Body of pancreas (tissue), 4 donors: Measurements from ENCODE around the gene MYO16. TPM values are rescaled to one million over a fixed set of nuclear protein-coding genes. Genes with fewer than 3 reads are reported as not detected.

Experiments
- ATAC-seq: fragments of 150-250 bp; one replicate; pipeline ENCODE4 v1.9.1; 2016
- DNase-seq, 4 donors: peaks; one replicate each; pipeline ENCODE4 v3.0.0-alpha.2; 2019
- H3K27ac ChIP-seq, 4 donors: fragments of 200-600 bp; sonication (generic); 1 replicate in 3 of 4; 2 replicates in 1 of 4; pipeline versions ENCODE4 v1.5.1 to v1.6.1; 2016 to 2019; ENCODE audit warnings: mild to moderate bottlenecking in 1 of 4, mixed read lengths in 1 of 4, moderate library complexity in 1 of 4
- H3K27me3 ChIP-seq, 2 donors: fragments of 200-600 bp; sonication (generic); one replicate each; pipeline ENCODE4 v1.6.0; 2016; ENCODE audit warnings: mild to moderate bottlenecking in 1 of 2
- H3K36me3 ChIP-seq, 2 donors: fragments of 200-600 bp; sonication (generic); replicated peaks in 1 of 2; 2 replicates each; pipeline ENCODE4 v1.5.1; 2016; ENCODE audit warnings: low read depth in 2 of 2; ENCODE audit not compliant: insufficient read depth in 1 of 2
- H3K4me1 ChIP-seq: fragments of 200-600 bp; sonication (generic); one replicate; pipeline ENCODE4 v1.6.0; 2016
- H3K4me3 ChIP-seq, 2 donors: fragments of 200-600 bp; sonication (generic); 1 replicate in 1 of 2; 2 replicates in 1 of 2; pipeline ENCODE4 v1.5.1; 2016 to 2019
- H3K9me3 ChIP-seq, 3 donors: fragments of 200-600 bp; sonication (generic); 1 replicate in 2 of 3; 2 replicates in 1 of 3; pipeline ENCODE4 v1.5.1; 2016
- POLR2A ChIP-seq, 3 donors: fragments of 450-650 bp; IDR thresholded peaks; one replicate each; pipeline ENCODE4 v1.6.1; 2016; ENCODE audit warnings: antibody characterized with exemption in 3 of 3, mild to moderate bottlenecking in 2 of 3
- WGBS, 2 donors: methylation state at CpG; one replicate each; pipeline ENCODE4 v1.1.5; 2017; 5-methylcytosine and 5-hydroxymethylcytosine counted together
- intact Hi-C: fragments of 100-400 bp; cut with DNase I; formaldehyde crosslinking; loops from one replicate; pipeline ENCODE4 v1.15.1; 2023
- total RNA-seq, 2 donors: library from RNA; depleted of rRNA; stranded (reverse); fragments of >200 nt; gene quantifications; one replicate each; pipeline ENCODE4 v1.1.0, GENCODE V29; 2016
- TF ChIP-seq, protein P1 (sequence below), 7 experiments: fragments of 450-650 bp in 4 of 7; fragments of 200-600 bp in 3 of 7; sonication (generic) in 3 of 7; IDR thresholded peaks; one replicate each; pipeline ENCODE4 v1.5.1; 2016 to 2019; ENCODE audit warnings: antibody characterized with exemption in 7 of 7

Gene MYO16
- total RNA-seq, 2 donors from 2014 or later, result under 0.01 to 0.78 TPM

DNA sequence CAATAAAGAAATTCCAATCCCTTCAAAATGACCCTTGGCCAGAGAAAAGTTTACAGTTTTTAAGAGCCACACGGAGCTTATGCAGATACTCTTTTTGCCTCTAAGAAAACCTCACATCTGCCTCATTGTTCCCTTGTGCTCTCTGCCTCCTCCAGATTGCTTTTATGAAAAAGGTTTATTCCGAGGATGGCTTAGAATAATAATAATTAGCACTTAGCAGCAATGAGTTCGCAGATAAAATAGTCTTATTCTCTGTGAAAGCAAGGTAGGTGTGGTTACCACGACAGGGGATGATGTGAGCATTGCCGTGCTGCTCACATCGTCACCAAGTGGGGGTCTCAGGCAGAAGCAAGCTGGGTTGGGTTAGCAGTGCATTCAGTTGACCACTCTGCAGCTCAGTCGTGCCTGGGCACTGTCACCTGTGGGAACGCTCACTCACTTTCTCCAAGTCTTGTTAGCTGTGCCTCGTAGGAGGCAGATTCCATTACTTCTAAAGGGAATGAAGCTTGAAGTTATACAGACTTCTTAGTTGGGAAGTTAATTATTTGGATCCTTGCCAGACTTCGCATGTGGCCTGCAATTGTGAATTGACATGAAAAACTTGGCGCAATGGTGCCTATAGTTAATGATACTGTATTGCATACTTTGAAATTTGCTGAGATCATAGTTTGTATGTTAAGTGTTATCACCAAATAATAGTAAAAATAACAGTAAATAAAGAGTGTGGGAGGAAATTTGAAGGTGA lies 157.2 kb downstream of the MYO16 start:
- WGBS, 2 donors, result 33 to 36% methylated on average over 11 of the region's 11 CpGs
- ATAC-seq (no peak), DNase-seq (no peak)
- intact Hi-C loops, result no loop called here
- Histone ChIP-seq H3K4me1 (no peaks in the 10 kb centered on the region), H3K27ac (no peak overlapping the region), H3K4me3 (no peak overlapping the region), H3K9me3 (no peaks in the 10 kb centered on the region), H3K27me3 (no peaks in the 10 kb centered on the region), H3K36me3 (no peaks in the 10 kb centered on the region)
- TF ChIP-seq, protein P1, sequence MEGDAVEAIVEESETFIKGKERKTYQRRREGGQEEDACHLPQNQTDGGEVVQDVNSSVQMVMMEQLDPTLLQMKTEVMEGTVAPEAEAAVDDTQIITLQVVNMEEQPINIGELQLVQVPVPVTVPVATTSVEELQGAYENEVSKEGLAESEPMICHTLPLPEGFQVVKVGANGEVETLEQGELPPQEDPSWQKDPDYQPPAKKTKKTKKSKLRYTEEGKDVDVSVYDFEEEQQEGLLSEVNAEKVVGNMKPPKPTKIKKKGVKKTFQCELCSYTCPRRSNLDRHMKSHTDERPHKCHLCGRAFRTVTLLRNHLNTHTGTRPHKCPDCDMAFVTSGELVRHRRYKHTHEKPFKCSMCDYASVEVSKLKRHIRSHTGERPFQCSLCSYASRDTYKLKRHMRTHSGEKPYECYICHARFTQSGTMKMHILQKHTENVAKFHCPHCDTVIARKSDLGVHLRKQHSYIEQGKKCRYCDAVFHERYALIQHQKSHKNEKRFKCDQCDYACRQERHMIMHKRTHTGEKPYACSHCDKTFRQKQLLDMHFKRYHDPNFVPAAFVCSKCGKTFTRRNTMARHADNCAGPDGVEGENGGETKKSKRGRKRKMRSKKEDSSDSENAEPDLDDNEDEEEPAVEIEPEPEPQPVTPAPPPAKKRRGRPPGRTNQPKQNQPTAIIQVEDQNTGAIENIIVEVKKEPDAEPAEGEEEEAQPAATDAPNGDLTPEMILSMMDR (IDR thresholded peaks at IDR 0.05), result no peak
- no peak for TF ChIP-seq POLR2A (IDR thresholded peaks at IDR 0.05)

DNA sequence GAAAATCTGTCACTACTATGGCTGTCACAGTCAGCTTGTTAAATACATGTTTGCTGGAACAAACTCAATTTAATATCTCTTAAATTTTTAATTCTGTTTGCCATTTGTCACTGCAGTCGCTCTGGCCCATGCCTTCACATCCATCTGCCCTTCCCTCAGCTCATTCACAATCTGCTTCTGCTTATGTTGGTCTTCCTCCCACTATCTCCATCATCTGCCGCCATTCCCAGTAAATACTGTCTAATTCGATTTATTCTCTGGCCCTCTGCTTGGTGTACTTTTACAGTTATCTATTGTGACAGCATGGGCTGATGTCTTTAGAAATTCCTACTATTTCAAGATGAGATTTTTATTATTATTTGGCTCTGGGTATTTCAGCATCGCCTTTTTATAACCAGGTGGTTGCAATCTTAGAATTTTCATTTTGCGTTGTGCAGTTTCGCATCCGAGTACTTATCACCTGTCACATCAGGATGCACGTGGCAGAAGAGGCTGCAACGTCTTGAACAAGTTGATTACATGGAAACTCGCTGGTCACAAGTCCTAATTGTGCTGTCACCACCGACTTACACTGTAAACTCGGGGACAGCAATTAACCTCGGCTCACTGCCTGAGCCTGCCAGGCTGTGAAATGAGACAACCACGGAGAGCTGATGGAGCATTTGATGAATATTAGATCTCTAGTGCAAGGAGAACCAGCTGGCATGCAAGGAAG lies 158.4 kb downstream of the MYO16 start:
- Histone ChIP-seq H3K9me3 (no peaks in the 10 kb centered on the region), H3K4me3 (no peak overlapping the region), H3K27ac (no peak overlapping the region), H3K36me3 (no peaks in the 10 kb centered on the region), H3K4me1 (no peaks in the 10 kb centered on the region), H3K27me3 (no peaks in the 10 kb centered on the region)
- WGBS, 2 donors, result 55 to 69% methylated on average over 14 of the region's 14 CpGs
- ATAC-seq (no peak), DNase-seq (no peak)
- TF ChIP-seq POLR2A (IDR thresholded peaks at IDR 0.05), result no peak
- TF ChIP-seq, protein P1 (IDR thresholded peaks at IDR 0.05), result no peak
- intact Hi-C loops, result no loop called here

DNA sequence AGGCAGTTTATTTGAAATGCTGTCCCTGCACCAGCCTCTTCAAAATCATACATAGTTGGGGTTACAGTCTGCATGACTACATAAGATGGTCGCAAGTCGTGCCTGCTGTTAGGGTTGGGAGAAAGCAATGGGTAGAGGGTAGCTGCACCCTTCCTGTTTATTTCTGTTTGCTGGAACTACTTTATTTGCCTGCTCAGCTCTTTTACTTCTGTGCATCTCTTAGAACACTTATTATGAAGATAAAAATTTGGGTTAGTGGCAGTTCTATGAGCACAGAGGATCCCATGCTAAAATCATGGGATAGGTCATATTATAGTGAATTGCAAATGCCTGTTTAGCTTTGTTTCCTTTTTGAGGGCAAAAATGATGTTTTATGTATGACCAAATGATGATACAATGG lies 160.1 kb downstream of the MYO16 start:
- intact Hi-C loops, result no loop called here
- WGBS, 2 donors, result 73 to 76% methylated on average over 2 of the region's 2 CpGs
- H3K27ac ChIP-seq, result no peak overlapping the region
- no peaks in the 10 kb centered on the region for H3K4me1 ChIP-seq
- no peak for DNase-seq
- H3K36me3 ChIP-seq, result no peaks in the 10 kb centered on the region
- H3K4me3 ChIP-seq, result no peak overlapping the region
- ATAC-seq, result no peak
- TF ChIP-seq POLR2A (IDR thresholded peaks at IDR 0.05), result no peak
- TF ChIP-seq, protein P1 (IDR thresholded peaks at IDR 0.05), result no peak
- no peaks in the 10 kb centered on the region for H3K9me3 ChIP-seq
- H3K27me3 ChIP-seq, result no peaks in the 10 kb centered on the region

DNA sequence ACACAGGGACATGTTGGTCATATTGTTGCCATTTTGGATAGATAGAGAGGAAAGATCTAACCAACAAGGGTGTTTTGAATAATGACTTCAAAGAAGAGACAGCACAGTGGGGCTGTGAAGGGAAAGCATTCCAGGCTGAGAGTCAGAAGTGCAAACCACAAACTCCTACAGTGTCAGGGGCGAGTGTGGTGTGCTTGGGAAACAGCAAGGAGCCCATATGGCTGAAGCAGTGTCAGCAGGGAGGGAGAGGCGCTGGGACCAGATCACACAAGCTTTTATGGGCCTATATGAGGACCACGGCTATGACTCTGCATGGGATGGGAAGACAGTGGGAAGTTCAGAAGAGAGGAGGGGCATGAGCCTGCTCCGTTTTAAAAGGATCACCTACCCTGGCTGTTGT lies 166.4 kb downstream of the MYO16 start:
- H3K27ac ChIP-seq, result no peak overlapping the region
- no peaks in the 10 kb centered on the region for H3K9me3 ChIP-seq
- WGBS, 2 donors, result 48 to 58% methylated on average over 4 of the region's 4 CpGs
- no peaks in the 10 kb centered on the region for H3K27me3 ChIP-seq
- ATAC-seq (no peak), DNase-seq (no peak)
- no peak for TF ChIP-seq POLR2A (IDR thresholded peaks at IDR 0.05)
- TF ChIP-seq, protein P1 (IDR thresholded peaks at IDR 0.05), result no peak
- H3K36me3 ChIP-seq, result no peaks in the 10 kb centered on the region
- H3K4me3 ChIP-seq, result no peak overlapping the region
- no peaks in the 10 kb centered on the region for H3K4me1 ChIP-seq
- intact Hi-C loops, result no loop called here
